NT2/D1 (cell line): ENCODE data around the gene ERICH4.

Experiments used
- DNase-seq: peaks from one replicate; pipeline ENCODE4 v3.0.0-alpha.2; 2011; ENCODE audit warnings: low read depth, low spot score
- H3K27me3 ChIP-seq: 2 replicates; pipeline ENCODE4 v1.6.0; 2011; ENCODE audit warnings: mild to moderate bottlenecking; ENCODE audit not compliant: insufficient read length, insufficient read depth
- H3K36me3 ChIP-seq: 2 replicates; pipeline ENCODE4 v1.6.1; 2011; ENCODE audit warnings: mild to moderate bottlenecking, low read length, mixed read lengths; ENCODE audit not compliant: insufficient read depth, insufficient read length
- H3K4me1 ChIP-seq: 2 replicates; pipeline ENCODE4 v1.5.1; 2011; ENCODE audit not compliant: insufficient read depth, insufficient read length
- H3K4me3 ChIP-seq: 2 replicates; pipeline ENCODE4 v1.5.1; 2011; ENCODE audit warnings: low read depth; ENCODE audit not compliant: insufficient read length
- H3K9ac ChIP-seq: 2 replicates; pipeline ENCODE4 v1.6.0; 2011; ENCODE audit warnings: low read depth; ENCODE audit not compliant: insufficient read length
- H3K9me3 ChIP-seq: 2 replicates; pipeline ENCODE4 v1.5.1; 2011; ENCODE audit warnings: mild to moderate bottlenecking, low read length; ENCODE audit not compliant: insufficient read depth
- SUZ12 ChIP-seq: IDR thresholded peaks from 2 replicates; pipeline ENCODE4 v1.6.1; 2011; ENCODE audit not compliant: insufficient read length, insufficient read depth; ENCODE audit errors: extremely low read depth
- YY1 ChIP-seq: IDR thresholded peaks from 2 replicates; pipeline ENCODE4 v1.6.1; 2011; ENCODE audit not compliant: insufficient read length, insufficient read depth
- ZNF274 ChIP-seq: IDR thresholded peaks from 2 replicates; pipeline ENCODE4 v1.6.1; 2011; ENCODE audit warnings: mild to moderate bottlenecking, low read depth, low read length

Gene ERICH4

GRCh38 chr19:41415154-41415571, 27.8 kb upstream of the ERICH4 start:
- peaks cover 35% of the 10 kb centered on the region for H3K36me3 ChIP-seq
- no peaks in the 10 kb centered on the region for H3K27me3 ChIP-seq
- H3K9me3 ChIP-seq = no peaks in the 10 kb centered on the region
- TF ChIP-seq ZNF274 = no peak
- TF ChIP-seq SUZ12 = no peak
- no peaks in the 10 kb centered on the region for H3K4me1 ChIP-seq
- H3K9ac ChIP-seq = no peak overlapping the region
- DNase-seq = no peak
- H3K4me3 ChIP-seq = no peak overlapping the region

GRCh38 chr19:41416194-41416674, 26.7 kb upstream of the ERICH4 start:
- H3K36me3 ChIP-seq = peaks cover 32% of the 10 kb centered on the region
- TF ChIP-seq ZNF274 = no peak
- TF ChIP-seq SUZ12 = no peak
- no peak for TF ChIP-seq YY1
- no peaks in the 10 kb centered on the region for H3K9me3 ChIP-seq
- no peak overlapping the region for H3K9ac ChIP-seq
- no peaks in the 10 kb centered on the region for H3K4me1 ChIP-seq
- DNase-seq = no peak
- no peak overlapping the region for H3K4me3 ChIP-seq
- no peaks in the 10 kb centered on the region for H3K27me3 ChIP-seq

GRCh38 chr19:41420101-41420880, 22.7 kb upstream of the ERICH4 start:
- H3K9ac ChIP-seq = no peak overlapping the region
- no peak for DNase-seq
- TF ChIP-seq ZNF274 (no peak), SUZ12 (no peak), YY1 (no peak)
- no peaks in the 10 kb centered on the region for H3K4me1 ChIP-seq
- no peaks in the 10 kb centered on the region for H3K27me3 ChIP-seq
- peaks cover 31% of the 10 kb centered on the region for H3K36me3 ChIP-seq
- no peak overlapping the region for H3K4me3 ChIP-seq
- H3K9me3 ChIP-seq = no peaks in the 10 kb centered on the region

- H3K27me3 ChIP-seq = no peaks in the 10 kb centered on the region
- TF ChIP-seq SUZ12 (no peak), ZNF274 (no peak), YY1 (no peak)
- DNase-seq = no peak
Observed at GRCh38 chr19:41421314-41421713, 21.6 kb upstream of the ERICH4 start.

GRCh38 chr19:41421973-41422372, 21.0 kb upstream of the ERICH4 start:
- no peak for DNase-seq
- H3K4me3 ChIP-seq = no peak overlapping the region
- H3K36me3 ChIP-seq = peaks cover 34% of the 10 kb centered on the region
- peaks cover 6% of the 10 kb centered on the region for H3K4me1 ChIP-seq
- no peak overlapping the region for H3K9ac ChIP-seq
- no peaks in the 10 kb centered on the region for H3K9me3 ChIP-seq
- H3K27me3 ChIP-seq = no peaks in the 10 kb centered on the region
- TF ChIP-seq ZNF274 = no peak
- no peak for TF ChIP-seq YY1
- no peak for TF ChIP-seq SUZ12

More at GRCh38 chr19:41421314-41421713, 21.6 kb upstream of the ERICH4 start:
- Histone ChIP-seq H3K9ac (no peak overlapping the region), H3K9me3 (no peaks in the 10 kb centered on the region), H3K36me3 (peaks cover 34% of the 10 kb centered on the region), H3K4me1 (peaks cover 3% of the 10 kb centered on the region), H3K4me3 (no peak overlapping the region)

GRCh38 chr19:41422456-41422855, 20.5 kb upstream of the ERICH4 start:
- H3K9ac ChIP-seq = no peak overlapping the region
- peaks cover 32% of the 10 kb centered on the region for H3K36me3 ChIP-seq
- no peaks in the 10 kb centered on the region for H3K9me3 ChIP-seq
- peaks cover 6% of the 10 kb centered on the region for H3K4me1 ChIP-seq
- H3K27me3 ChIP-seq = no peaks in the 10 kb centered on the region
- TF ChIP-seq ZNF274 (no peak), YY1 (no peak), SUZ12 (no peak)
- H3K4me3 ChIP-seq = no peak overlapping the region
- DNase-seq = no peak

GRCh38 chr19:41422955-41423354, 20.0 kb upstream of the ERICH4 start:
- Histone ChIP-seq H3K36me3 (peaks cover 32% of the 10 kb centered on the region), H3K4me1 (peaks cover 6% of the 10 kb centered on the region), H3K27me3 (no peaks in the 10 kb centered on the region), H3K4me3 (no peak overlapping the region), H3K9ac (no peak overlapping the region), H3K9me3 (no peaks in the 10 kb centered on the region)
- DNase-seq = no peak
- TF ChIP-seq SUZ12 = no peak
- no peak for TF ChIP-seq YY1
- TF ChIP-seq ZNF274 = no peak
